DMS153 treated with DMSO at 0.1 percent for 48 hours (cell line): ENCODE measurements around the gene QKI.

ENCODE experiments used
- DNase-seq: peaks from one replicate; lab custom pipeline; 2025; ENCODE audit not compliant: unreplicated experiment; lab: John Stamatoyannopoulos, UW

The QKI gene

DNA sequence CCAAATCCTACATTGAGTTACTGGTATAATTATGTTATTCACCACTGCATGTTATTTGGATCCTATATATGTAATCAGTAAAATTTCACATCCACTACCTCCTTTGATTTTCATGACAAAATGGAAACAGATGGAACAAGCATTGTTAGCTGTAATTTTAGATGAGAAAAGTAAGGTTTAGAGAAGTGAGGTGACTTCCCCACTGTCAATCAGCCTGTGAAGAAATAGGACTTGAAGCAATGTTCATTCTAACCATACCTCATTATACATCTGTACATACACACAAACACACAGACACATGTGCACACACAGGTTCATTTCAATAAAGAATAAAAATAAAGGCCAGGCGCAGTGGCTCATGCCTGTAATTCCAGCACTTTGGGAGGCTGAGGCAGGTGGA is 23.7 kb upstream of the QKI start:
- DNase-seq: no peak

DNA sequence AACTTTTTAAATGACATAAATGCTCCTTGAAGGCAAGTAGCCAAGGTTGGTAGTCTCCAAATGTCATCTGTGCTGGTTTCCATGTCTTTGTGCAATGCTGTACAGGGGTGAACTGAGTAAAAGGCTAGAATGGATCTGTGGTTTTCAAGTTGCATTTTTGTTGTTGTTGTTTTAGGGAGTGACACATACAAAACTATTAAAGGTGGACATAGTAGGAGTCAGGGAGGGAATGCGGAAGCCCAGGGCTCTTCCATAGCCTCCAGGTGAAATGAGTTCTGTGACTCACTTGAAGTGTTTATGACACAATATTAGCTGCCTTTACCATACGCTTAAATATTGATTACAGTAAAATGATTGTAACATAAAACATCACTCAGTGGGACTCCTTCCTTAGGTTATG is 22.5 kb upstream of the QKI start:
- DNase-seq: no peak

GRCh38 chr6:163392533-163392932 is 22.0 kb upstream of the QKI start:
- DNase-seq: no peak

DNA sequence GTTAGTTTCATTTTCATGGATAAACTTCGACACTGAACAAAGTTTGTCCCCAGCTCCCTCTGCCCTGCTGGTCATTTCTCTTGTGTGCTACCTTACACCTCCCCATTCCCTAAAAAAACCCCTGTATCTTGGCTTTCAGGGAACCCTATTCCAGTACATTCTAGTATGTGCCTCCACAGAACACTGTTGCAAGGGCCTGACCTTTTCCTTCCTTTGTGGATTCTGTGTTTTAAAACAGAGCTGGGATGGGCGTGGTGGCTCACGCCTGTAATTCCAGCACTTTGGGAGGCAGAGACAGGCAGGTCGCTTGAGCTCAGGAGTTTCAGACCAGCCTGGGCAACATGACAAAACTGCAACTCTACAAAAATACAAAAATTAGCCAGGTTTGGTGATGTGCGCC is 20.6 kb upstream of the QKI start:
- no peak for DNase-seq

DNA sequence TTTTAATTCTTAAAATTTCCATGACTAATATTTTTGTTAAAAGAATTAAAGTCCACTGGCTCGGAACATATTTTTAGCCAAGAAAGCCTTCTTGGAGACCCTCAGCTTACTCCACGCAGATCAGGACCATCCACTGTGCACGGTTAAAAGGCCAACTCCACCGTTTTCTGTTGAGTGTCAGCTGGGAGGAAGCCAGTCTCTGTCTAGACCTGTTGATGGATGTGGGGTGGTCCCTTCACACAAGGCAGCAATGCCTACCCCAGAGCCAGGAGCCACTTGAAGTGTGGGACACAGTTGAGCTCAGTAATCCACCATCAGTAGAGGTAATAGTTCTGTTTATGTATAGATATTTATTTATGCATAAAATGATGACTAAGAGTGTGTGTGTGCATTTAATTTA is 19.9 kb upstream of the QKI start:
- no peak for DNase-seq

DNA sequence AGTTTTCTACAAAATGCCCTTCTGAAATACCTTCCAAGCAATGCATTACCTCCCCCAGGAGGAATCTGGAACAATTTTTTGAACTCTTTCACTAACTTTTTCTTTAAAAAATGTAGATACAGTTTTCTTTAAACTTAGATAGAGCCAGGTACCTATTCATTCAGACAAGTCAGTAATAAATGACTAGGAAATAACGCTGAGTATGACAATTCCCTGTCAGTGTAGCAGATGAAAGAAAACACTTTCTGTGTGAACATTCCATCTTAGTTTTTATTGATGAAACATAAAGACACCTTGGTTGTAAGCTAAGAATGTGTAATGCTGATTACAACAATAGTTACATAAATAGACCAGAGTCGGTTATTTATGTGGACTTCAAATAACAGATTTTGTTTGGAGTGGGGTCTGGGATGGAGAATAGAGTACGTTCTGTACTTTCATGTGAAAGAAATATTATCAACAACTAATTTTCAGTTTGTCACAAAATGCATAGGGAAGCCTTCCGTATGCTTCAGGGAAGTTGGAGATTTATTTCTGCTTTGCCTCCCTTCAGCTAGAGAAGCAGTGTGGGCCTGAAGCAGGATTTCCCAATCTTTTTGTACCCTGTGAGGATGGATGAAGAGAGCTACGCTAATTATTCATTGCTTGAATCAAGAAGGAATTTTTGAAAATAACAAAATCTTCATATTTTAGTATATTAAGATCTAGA is 19.2 kb upstream of the QKI start:
- no peak for DNase-seq

GRCh38 chr6:163395831-163396185 is 18.7 kb upstream of the QKI start:
- no peak for DNase-seq

DNA sequence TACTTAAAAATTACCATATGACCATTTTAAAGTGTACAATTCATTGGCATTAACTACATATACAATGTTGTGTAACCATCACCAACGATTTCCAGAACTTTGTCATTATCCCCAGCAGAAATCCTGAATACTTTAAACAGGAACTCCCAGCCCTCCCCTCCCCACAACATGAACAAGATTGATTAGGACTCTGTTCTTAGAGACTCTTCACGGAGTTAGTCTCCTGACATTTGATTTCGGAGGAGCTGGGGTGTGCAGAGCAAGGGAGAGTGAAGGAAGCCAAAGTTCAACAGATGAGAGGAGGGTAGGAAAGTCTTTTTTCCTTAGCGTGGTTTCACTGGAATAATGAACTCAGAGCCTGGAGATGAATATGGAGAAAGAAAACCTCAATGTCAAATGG is 17.2 kb upstream of the QKI start:
- no peak for DNase-seq

DNA sequence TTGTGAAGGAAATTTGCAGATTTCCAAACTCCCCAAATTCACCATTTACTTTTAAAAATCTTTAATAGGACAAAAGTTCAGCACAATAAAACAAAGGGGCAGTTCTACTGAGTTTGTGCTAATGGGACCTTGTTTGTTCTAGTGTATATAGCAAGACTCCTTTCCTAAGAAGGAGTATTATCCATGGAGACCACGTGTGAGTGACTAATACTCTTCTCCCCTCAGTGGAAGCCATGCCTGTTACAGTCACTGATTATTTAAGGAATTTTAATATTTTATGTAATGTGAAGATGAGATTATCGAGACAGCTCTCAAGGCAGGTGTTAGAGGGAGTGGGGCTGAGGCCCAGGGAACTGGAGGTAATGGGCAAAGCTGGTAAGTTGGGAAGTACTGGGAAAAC is 16.4 kb upstream of the QKI start:
- no peak for DNase-seq

GRCh38 chr6:163398815-163399214 is 15.7 kb upstream of the QKI start:
- no peak for DNase-seq

DNA sequence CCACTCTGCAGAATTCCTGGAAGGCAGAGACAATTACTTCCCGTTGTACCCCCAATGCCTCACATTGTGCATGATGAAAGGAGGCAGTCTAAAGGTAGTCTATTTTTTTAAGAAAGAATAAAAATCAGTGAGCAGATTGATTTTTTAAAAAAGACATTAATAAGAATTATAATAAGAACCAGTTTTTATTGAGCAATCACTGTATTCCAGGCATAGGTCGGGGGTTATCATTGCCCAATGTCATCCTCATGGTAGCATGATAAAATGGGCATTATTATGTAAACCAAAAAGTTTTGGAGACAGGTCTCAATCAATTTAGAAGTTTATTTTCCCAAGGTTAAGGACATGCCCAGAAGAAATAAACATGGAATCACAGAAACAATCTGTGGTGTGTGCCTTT is 14.0 kb upstream of the QKI start:
- no peak for DNase-seq

DNA sequence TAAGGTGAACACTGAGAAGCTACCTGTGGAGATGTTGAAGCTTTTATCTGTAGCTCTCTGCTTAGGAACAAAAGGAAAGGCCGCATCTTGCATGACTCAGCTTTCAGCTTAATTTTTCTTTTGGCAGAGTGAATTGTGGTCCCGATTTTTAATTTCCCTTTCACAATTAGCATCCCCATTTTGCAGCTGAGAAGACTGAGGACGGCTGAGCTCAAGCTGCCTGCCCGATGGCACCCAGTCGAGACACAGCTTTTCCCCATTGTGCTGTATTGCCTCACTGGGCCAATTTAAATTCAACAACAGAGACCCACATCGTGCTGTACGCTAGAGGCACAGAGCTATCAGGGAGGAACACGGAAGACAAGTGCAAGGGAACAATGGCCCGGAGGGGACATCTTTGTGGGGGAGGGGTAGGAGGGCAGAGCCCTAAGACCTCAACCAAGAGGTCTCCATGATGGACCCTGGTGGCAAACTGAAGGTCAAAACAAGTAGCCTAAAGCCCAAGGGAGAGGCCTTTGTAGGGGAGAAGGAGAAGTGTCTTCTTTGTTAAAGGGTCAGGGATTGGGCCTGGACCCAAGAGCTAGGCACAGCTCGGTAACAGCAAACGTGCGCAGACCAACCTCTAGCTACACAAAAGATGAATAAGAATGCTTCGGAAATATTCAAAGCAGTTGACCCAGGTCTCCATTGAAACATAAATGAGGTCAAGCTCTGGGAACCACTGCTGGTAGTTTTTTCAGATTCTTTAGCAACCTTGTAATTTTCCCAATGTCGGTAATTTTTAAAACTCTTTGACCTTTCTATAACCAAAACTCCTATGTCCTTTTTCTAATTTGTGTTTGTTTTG is 13.3 kb upstream of the QKI start:
- DNase-seq: no peak

DNA sequence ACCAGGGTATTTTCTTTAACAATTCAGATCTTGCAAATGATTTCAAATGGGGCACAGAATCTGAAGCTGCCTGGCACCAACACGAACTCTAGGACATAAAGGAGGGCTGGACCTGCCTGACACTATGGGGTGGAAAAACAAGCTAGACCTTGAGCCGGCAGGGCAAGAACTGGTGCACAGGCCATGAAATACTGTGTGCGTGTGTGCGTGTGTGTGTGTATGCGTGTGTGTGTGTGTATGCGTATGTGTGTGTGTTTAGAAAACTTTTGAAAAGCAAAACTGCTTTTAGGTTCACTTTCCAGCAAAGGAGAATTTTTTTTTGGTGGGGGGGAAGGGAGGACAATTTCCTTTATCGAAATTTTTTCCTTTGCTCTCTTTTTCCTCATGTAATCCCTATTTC is 11.9 kb upstream of the QKI start:
- DNase-seq: no peak

GRCh38 chr6:163404825-163405265 is 9.7 kb upstream of the QKI start:
- DNase-seq: no peak

DNA sequence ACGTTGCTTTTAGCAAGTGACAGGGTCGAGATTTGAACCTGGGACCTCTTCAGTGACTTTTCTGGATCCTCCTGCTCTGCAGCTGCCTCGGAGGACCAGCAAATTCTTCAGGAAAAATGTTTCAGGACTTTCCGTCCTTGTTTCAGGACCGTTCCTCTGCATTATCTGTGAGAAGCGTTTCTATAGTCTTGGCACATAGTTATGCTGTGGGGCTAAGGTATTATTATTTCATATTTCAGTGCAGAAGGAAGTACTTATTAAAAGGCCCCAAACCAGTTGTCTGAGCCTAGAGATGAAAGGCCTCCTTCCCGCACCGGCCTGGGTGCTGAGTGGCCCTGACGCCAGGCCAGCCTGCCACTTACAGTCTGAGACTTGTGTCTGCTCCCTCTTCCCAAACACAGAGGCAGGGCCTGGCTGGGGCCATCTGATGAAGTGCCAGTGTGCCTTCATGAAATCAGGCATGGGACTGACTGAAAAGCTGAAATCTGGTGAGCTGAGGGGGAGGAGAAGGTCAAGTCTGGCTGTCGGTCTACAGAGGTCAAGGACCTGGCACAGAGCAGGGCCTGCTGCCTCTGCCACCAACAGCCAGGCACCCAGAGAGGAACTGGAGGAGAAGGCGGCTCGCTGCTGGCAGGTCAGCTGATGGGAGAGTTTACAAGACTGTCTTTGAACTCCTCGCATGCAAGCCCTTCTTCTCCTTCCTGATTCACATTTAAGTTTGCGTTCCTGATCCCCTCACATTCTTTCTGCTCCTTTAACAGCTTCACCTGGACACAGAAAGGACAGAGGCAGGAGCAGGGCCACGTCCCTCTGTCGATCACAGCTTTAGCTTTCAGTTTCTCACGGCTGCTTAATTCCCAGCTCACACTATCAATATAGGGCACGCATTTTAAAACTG is 8.9 kb upstream of the QKI start:
- no peak for DNase-seq

GRCh38 chr6:163406366-163406765 is 8.2 kb upstream of the QKI start:
- DNase-seq: no peak

DNA sequence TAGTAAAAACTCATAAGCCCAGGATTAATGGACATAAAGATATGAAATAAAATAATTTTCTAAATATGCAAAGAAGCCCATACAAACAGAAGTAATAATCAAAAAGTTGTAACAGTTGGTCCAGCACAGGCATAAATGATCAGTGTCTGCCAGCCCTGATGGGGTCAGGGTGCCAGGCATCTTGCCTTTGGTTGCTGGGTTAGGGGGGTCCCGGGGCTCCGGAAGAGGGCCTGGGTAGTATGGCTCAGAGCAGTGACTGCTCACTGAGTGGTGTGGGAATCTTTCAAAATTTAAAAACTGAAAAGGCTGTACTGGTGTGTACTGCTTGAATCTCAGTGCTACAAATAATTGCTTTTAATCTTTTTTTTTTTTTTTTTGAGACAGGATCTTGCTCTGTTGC is 7.7 kb upstream of the QKI start:
- DNase-seq: no peak

GRCh38 chr6:163408352-163408991 is 6.0 kb upstream of the QKI start:
- DNase-seq: no peak

- no peak for DNase-seq
These were observed 4.8 kb upstream of the QKI start for GRCh38 chr6:163409712-163410111.

- DNase-seq: no peak
These were observed 2.2 kb upstream of the QKI start for GRCh38 chr6:163412341-163412740.

DNA sequence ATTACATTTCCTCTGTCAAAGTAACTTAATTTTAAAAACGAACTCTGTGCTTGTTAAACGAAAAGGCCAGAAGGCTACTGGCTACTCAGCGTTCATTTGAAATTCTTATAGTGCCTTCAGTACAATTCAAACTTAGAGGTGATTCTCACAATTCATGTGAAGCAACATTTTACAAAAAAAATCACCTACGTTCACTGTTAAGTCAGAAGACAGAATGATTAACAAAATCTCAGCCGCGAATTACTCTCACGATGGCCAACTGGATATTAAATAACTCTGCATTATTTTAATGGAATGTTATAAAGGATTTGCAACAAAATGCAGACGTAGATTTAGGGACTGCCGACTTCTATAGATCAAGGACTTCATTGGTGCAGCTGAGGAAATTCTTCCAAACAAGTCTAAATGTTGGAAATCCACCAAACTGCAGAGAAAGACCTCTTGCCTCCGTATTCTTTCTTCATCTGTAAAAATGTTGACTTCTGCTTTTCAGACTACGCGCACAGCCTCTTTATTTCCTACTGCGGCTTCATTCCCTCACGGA is 1.6 kb upstream of the QKI start:
- DNase-seq: no peak
